ENCODE results near the gene SNED1.

SNED1 gene

DNA sequence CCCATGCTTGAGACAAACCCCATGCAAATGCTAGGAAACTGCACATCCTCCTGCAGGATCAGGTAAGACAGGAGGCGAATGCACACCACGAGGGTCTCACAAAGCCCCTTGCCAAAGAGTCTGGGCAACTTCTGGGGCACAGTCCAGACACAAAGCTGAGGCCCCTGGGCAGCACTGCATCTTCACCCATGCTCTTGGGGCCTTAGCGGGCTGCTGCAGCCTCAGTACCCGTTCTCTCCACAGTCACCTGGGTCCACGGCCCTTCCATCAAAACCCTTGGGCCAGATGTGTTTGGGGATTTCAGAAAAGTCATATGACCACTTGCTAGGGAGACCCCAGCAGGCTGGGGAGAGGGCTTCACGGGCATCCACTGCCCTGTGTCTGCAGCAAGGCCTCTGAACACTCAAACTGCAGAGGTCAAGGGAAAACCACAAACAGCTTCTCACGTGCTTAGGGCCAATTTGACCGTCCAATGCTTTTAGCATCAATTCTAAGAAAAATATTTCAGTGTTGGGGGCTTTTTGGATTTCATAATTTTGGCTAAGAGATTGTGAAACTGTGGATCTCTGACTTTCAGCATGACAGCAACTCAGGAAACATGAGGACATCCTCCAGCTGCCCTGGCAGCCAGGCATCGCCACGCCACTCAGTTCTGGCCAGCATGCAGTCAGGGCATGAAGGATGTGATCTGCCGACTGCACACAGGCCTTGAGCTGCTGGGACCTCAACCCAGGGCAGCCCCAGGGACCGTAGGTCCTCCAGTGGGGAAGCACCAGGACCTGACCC is 130.9 kb downstream of the SNED1 start:
- DNase-seq (ENCODE audit: low spot score): no peak

DNA sequence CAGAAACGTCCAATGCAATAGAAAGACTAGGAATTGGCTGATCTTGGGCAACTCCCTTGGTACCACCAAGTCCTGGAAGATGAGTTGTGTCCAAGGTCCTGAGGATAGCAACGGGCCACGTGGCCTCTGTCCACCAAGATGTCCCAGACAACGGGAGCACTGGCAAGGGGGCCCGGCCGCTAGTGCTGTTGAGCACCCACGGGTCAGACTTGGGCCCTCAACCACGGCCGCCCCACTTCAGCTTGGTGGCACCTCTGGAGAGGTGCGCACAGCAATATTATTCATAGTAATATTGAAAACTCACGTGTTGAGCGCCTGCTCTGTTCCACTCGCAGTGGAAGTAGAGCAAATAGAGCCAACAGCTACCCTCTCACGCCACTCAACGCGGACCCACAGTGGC is 131.9 kb downstream of the SNED1 start:
- DNase-seq (ENCODE audit: low spot score): no peak

DNA sequence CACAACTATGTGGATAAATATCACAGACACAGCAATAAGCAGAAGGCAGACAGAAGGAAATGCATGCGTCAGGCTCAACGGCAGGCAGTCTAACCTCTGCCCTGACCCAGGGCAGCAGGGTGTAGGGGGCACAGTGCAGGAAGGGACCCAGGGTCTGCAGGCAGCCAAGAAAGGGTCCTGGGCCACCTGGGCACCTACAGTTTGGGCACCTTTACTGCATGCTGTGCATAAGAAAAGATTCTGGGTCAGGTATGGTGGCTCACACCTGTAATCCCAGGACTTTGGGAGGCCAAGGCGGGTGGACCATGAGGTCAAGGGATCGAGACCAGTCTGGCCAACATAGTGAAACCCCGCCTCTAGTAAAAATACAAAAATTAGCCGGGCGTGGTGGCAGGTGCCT is 133.1 kb downstream of the SNED1 start:
- no peak for DNase-seq (ENCODE audit: low spot score)

DNA sequence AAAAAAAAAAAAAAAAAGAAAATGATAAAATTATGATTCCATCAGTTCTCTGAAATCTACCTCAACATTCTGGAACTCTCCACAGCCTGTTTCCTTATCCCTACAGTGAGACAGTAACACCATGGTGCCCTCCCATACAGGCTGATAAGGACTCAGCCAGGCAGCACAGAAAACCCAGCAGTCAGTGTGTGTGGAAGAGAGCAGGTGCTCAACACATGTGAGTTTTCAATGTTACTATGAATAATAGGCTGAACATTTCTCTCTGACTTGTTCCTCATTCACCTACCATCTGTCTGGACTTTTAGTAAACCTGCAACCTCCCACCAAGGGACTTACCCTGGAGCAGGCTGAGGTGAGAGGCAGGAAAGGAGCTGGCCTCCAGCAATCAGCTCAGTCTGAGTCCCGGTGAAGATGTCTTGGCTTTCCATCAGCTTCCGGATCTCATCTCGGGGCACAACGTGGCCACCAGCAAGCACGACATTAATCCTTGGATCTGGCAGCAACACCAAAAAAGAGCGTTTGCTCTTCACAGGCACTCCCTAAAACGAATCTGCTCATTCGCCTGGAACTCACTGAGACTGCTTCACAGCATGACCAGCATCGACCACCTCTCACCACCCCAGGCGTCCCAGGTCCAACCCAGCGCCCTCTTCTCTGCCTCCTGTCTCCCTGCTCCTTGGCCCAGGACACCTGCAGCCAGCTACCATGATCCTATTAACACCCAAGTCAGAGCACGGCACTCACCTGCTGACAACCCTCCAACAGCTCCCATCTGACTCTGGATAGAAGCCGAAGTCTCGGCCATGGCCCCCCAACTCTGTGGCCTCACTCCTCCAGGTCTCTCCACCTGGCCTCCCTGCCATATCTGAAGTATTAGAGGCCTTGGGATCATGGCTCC is 134.4 kb downstream of the SNED1 start:
- DNase-seq (ENCODE audit: low spot score): no peak

DNA sequence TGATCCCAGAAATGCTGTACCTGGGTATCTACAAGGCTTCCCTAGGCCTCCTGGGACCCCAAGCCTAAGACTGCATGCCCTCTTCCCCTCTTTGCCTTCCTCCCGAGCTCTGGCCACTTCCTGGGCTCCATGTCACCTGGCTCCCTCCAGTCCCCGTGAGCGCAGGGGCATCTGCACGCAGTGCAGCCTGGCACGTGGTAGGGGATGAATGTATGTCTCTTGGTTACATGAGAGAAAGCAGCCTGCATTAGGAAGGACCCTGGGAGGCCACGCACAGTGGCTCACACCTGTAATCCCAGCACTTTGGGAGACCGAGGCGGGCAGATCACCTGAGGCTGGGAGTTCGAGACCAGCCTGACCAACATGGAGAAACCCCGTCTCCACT is 135.0 kb downstream of the SNED1 start:
- DNase-seq (ENCODE audit: low spot score): no peak

DNA sequence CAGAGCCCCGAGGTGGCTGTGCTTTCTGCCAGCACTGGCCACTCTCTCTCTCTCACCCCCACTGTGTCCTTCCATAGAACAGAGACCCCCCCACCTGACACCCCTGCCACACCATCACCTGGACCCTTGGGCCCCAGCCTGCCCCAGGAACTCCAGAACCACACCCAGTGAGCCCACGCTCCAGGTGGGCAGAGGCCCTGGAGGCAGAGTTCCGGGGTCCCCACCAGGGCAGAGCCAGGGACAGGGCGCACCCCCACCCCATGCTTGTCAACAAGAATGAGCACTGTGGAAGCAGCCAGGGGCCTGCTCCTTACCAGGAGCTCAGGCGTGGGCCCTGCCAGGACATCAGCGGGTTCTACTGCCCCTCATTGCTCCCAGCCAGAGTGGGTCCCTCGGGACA is 136.3 kb downstream of the SNED1 start:
- no peak for DNase-seq (ENCODE audit: low spot score)

DNA sequence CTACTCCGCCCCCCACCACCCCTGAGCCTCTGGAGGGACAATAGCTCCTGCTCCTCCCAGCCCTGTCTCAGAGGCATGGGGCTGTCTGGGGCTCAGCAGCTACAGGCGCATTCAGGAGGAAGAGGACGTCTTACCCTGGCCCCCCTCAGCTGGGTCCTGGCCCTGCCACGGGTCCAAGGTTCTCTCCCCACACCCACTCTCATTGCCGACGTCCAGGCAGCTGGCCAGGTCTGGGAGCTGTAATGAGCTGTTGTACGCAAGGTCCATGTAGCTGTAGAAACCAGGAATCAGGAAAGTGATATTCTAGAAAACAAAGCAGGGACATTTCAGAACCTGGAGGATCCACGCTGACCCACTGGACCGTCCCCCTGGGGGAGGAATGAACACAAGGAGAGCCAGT is 137.3 kb downstream of the SNED1 start:
- DNase-seq (ENCODE audit: low spot score): no peak

DNA sequence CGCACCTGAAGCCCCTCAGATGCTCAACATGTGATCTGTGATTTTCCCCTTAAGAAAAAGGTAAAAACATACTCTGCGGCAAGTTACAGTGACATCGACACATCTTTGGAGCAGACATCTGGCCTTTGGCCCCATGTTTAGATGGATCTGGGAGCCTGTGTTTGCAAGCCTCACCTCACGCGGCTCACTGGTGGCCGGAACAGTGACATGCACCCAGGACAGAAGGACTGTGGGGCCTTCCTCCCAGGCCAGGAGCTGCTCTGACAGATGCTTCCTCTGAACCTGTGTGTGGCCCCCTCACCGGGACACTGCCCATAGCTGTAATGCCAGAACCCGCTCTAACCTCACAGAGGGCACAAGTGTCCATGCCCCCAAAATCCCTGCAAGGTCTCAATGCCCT is 137.8 kb downstream of the SNED1 start:
- no peak for DNase-seq (ENCODE audit: low spot score)

DNA sequence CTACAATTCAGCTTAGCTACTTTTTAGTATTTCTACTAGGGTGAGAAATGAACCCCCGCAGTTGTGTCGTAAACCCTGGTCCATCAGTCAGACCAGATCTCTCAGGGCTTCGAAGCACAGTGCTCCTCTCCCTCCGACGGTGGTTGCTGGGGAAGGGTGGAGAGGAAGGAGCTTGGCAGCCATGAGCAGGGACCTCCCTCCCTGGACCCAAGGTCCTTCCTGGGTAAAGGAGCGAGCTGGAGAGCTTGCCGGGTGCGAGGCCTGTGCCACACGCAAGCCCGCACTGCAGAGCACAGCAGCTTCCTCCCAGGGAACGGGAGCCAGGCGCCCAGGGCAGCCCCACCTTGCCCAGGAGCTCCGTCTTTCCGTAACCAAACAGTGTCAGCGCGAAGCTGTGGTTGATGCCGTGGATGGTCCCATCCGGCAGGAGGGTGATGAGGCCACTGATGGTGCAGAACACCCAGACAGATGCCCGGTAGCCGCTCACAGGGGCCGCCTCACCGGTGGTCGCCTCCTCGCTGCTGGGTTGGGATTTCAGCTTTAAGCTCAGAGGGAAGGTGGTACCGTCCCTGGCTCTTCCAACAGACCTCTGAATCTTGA is 138.3 kb downstream of the SNED1 start:
- no peak for DNase-seq (ENCODE audit: low spot score)

DNA sequence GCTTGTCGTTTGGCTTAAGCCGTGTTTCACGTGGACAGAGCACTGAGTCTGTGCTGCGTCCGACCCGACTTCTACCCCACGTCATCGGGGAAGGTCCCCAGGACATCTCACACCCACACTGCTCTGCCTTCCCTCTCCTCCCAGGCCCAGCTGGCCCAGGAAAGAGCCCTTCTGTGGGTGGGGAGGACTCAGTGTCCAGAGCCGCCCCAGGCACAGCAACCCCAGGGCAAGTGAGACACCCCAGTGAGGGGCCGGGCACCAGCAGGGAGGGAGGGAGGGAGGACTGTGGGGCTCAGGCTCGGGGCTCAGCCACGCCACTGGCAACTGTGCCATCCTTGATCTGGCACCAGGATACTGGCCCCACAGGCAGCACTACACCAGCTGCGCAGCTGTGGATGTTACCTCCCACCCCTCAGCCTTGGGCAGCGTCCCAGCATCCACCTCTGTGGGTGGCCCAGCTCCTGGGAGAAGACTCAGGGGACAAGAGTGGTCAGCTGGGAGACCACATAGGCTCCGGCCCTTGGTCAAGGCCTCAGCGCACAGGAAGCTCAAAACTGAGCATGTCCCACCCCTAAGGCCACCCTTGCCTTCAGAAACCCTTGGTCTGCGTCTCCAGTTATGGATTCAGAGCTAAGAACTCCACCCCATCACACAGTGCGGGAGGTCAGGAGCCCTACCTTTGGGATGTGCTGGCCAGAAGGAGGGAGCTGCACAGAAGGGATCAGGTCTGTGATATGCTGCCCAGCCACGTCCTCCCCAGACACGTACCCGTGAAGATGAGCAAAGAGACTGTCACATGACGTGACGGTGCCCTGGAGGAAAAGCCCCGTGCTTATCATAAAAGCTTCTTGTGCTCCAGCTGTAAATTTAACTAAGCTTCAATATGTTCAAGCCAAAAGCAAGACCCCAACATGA is 139.1 kb downstream of the SNED1 start:
- DNase-seq (ENCODE audit: low spot score): no peak

DNA sequence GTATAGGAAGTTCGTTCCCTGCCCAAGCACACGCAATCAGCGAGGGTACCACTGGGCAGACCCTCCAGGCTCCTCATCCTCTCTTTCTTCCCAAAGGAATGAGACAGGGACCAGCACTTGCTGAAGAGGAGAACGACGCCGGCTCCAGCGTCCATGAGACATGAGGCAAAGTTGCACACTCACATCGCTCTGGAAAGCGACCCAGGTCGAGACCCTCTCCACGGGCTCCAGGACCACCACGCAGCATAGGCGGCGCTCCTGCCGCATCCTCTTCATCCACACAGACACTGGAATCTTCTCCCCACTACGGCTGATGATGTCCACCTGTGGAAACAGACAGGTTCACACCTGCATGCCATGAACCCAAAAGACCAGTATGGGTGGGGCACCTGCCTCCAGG is 140.1 kb downstream of the SNED1 start:
- no peak for DNase-seq (ENCODE audit: low spot score)

DNA sequence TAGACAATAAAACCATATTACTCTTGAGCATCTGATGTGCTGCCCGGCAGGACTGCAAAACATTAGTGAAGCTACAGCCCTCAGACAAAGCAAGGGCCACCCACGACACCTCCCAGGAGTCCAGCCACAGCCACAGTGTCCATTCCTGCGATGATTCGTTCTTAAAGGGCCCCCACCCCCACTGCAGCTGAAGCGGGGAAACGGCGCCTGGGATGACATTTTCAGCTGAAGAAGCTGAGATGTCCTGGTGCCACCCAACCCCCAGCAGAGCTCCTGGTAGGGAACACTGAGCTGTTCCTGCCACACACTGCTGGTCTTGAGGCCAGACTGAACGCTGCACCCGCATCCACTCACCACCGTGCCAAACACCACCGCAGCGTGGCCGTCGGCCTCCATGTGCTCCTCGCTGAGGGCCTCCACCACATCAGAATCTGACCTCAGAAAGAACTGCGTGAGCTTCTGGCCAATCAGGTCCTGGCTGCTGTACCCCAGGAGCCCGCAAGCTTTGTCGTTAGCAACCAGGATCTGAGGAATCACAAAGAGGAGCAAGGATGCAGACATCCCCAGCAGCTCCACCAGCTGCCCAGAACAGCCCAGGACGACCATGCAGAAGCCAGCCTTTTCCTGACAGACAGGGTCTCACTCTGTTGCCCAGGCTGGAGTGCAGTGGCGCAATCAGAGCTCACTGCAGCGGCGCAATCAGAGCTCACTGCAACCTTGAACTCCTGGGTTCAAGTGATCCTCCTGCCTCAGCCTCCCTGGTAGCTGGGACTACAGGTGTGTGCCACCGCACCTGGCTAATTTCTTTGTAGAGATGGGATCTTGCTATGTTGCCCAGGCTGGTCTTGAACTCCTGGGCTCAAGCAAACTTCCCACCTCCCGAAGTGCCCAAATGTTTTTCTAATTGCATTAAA is 141.4 kb downstream of the SNED1 start:
- no peak for DNase-seq (ENCODE audit: low spot score)

DNA sequence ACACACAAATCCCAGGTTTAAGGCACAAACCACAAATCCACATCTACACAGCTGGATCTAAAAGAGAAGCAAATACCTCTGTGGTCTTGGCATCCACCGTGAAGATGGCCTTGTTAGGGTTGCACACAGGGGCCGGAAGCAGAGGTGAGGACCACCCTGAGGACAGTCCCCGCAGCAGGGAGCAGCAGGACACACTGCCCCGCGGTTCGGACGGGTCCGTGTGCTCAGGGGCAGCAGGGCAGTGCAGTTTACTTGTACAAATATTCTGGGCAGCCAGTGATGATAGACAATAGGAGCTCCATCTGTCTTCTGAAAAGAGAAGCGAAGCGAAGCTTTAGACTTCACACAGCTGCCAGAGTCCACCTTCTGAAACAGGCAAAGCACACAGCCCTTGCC is 142.0 kb downstream of the SNED1 start:
- no peak for DNase-seq (ENCODE audit: low spot score)

DNA sequence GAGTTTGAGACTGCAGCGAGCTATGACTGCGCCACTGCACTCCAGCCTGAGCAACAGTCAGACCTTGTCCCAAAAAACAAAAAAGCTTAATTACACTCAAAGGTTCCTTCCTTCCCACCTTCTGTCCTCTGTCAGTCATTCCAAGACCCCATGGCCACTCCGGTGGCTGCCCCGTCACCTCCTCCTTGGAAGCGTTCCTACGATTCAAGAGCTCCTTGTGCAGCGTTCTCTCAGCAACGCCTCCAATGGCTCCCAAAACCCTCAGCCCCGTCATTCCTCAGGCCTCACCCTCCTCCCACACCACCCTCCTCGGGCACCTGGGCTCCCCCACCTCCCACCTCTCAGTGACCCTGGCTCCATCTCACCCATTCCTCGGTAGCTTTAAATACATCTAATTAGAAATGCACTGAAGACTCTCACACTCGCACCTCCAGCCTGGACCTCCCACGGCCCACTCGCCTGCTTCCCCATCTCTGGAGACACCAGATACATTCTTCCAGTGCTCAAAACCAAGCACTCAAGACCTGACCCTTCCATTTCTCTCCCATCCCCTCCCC is 142.9 kb downstream of the SNED1 start:
- no peak for DNase-seq (ENCODE audit: low spot score)

DNA sequence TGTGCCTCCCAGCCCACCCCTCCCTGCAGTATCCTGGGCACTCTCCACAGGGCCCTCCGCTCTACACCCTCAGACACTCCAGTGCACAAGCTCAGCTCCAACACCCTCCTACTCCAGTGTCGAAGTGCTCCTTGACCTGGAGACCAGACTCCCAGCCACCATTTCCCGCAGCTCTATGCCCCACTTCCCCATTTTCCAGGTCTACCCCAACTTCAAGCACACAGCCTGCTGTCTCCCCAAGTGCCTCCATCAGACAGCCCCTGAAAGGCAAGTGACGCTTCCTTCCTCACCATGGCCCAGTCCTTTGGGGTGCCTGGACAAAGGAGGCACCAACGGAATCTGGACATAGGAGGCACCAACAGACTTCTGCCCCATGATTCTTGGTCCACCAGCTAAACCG is 143.6 kb downstream of the SNED1 start:
- DNase-seq (ENCODE audit: low spot score): no peak

DNA sequence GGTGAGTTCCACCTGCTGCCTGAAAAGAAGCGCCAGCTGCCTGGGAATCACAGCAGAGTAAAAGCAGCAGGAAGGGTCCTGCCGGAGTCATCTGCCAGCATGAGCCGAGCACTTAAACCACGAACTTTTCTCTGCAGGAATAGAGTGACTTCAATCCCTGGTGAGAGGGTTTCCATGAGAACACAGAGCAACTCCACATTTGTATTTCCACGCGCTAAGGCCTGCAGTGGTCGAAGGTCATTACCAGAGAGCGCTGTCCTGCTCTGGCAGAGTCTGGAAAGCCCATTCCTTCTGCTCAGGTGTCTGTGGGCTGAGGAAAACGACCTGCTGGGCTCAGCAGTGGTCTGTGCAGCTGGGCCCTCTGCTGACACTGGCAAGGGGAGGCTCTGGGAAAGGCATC is 144.2 kb downstream of the SNED1 start:
- DNase-seq (ENCODE audit: low spot score): no peak
